Esophagus muscularis mucosa (tissue), 3 donors: Measurements from ENCODE around the gene FHOD1.

ENCODE experiments used
- CTCF ChIP-seq, 3 experiments: fragments of 200-600 bp in 2 of 3; fragments of 450-650 bp in 1 of 3; sonication (generic) in 2 of 3; IDR thresholded peaks; one replicate each; pipeline ENCODE4 v1.5.1; 2017 to 2019; ENCODE audit warnings: antibody characterized with exemption in 3 of 3, mild to moderate bottlenecking in 2 of 3, moderate library complexity in 1 of 3
- POLR2A ChIP-seq: fragments of 450-650 bp; IDR thresholded peaks from one replicate; pipeline ENCODE4 v1.6.1; 2017; ENCODE audit warnings: antibody characterized with exemption, moderate library complexity, mild to moderate bottlenecking, low read depth
- POLR2AphosphoS5 ChIP-seq, 2 donors: sonication (generic); formaldehyde crosslinking; IDR thresholded peaks; one replicate each; pipeline ENCODE4 v1.6.1; 2017; ENCODE audit warnings: antibody characterized with exemption in 2 of 2

GRCh38 chr16:67233596-67233995, 13.7 kb downstream of the FHOD1 start:
- TF ChIP-seq POLR2AphosphoS5 (IDR thresholded peaks at IDR 0.05) (no peak), CTCF (IDR thresholded peaks at IDR 0.05) (no peak), POLR2A (no peak)
